SH-SY5Y (cell line): ENCODE results near the gene MSL2.

Source experiments
- GATA2 ChIP-seq: IDR thresholded peaks from 2 replicates; pipeline ENCODE4 v1.6.1; 2011; ENCODE audit warnings: mild to moderate bottlenecking, low read depth, low read length
- GATA3 ChIP-seq: IDR thresholded peaks from 2 replicates; pipeline ENCODE4 v1.6.1; 2011; ENCODE audit warnings: low read depth, mild to moderate bottlenecking, low read length, moderate library complexity

DNA sequence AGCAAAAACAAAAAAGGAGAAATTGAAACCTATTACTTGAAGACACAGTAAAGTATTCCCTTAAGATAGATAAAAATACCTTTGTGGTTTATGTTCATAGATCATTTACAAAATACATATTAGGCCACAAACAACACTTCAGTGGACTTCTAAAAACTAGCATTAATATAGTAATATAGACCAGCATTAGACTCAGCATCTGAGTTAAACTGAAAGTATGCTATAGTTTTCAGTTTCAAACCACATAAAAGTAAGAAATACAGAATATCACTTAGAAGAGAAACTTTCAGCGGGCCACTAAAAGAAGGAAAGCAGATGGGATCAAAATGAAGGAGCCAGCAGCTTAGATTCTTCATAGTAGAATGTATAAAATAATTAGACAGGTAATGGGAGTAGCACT is 86.6 kb downstream of the MSL2 start:
- TF ChIP-seq GATA3 (no peak), GATA2 (no peak)
